ENCODE data around the gene GAB3.

GAB3 gene

DNA sequence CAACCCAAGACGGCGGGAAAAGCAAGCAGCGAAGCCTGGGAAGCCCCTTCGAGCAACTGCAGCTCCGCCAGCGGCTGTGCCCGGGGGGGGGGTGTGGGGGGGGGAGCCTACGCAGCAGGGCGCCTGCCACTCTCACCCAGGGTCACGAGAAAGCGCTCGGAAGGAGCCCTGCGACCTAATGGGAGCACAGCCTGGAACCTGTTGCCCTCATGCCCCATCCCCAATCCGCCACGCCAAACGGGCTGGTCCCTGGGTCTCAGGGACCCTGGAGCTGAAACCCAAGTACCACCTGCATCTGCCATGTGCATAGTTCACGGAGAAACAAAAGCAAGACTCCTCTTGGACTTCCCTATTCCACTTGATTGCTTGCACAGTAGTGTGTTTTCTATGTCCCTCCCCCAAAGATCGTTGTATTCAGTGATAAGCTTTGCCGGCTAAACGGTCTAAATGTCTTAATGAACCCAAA, 359 bp upstream of the GAB3 start:
- no peak for DNase-seq

DNA sequence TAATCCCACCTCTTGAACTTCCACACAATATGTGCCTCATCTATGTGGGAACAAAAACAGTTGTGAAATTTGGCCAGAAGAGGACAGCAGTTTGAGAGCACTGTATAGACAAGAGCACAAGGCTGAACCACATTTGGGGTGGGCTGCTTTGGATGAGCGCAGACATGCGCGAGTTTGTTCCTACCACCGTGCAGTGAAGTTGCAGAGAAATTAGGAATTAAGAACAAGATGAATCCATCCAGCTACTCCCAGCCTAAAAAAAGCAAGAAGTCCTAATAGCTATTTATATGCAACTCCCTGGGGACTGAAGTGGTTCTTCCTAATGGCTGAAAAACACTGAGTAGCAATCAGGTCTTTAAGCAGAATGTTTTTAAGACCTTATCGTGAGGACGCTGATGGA, 1.0 kb downstream of the GAB3 start:
- DNase-seq = no peak

DNA sequence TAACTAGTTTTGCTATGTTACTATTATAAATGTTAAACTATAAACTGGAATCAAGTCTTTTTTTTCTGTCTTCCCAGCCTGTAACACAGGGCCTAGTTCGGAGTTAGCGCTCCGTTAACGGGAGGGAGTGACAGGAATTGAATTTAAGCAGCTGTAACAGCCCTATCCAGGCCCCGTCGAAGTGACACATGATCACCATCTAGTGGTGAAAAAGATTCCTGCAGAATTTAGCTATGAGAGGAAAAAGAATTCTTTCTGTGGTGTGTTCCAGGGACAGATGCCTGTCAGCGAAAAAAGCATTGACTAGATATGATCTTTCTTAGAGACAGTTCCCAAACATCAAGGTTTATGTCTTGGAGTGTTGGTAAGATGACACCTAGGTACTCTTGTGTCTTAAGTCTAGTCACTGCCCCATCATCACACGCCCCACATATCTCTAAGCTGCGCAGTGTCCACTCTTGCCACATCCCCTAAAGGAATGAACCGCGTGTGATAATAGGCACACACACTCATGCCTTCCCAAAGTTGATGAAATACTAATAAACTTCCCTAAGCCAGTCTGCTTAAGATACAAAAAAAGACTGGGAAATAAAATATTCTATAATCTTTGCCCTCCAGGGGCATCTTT, 2.1 kb downstream of the GAB3 start:
- peak; percentile 47 for DNase-seq

- no peak for DNase-seq
Measured at GRCh38 chrX:154742613-154743012, 8.3 kb downstream of the GAB3 start.

DNA sequence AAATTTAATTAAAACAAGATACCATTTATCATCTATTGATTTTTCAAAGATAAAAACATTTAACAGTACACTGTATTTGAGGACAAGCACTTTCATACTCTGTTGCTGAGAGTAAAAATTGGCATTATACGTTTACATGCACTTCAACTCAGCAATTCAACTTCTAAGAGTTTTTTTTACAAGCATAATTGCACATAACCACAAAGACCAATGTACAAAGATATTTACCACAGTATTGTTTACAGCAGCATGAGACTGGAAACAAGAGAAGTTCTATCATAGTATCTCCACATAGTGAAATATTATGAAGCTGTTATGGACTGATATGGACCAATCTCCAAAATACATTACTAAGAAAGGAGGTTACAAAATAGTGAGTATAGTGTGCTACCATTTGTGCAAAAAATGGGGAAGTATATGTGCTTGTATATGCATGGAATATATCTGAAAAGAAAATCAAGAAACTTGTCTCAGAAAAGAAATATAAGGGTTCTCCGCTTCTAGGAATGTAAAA, 10.9 kb downstream of the GAB3 start:
- DNase-seq = no peak

DNA sequence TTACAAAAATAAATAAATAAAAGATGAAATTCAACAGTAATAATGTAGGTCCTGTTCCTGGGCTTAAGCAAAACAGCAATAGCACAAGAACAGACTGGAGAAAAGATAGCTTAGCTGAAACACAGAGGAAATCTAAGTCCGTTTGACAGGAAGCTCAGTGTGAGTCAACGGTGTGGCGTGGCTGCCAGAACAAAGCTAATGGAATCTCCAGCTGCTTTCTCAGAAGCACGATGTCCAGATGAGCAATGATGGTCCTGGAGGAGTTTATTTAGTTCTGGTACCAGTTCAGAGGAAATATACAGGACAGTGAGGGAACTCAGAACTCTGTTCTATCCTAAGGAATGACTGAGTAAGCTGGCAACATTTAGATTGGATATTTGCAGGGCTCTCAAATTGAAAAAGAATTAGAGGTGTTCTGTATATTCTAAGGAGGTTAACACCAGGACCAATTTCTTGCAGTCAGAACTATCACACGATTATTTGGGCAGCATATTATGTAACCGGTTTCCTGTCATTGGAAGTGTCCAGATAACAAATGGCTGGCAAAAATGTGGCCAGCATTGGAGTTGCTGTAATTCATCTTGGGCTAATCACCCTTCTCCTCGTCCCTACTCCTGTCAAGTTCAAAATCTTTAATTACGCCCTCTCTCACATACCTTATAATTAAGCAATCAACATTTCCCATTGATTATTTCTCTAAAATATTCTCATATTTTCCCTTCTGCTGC, 12.7 kb downstream of the GAB3 start:
- DNase-seq = peak; percentile 37

GRCh38 chrX:154737136-154737535, 13.7 kb downstream of the GAB3 start:
- DNase-seq = no peak

DNA sequence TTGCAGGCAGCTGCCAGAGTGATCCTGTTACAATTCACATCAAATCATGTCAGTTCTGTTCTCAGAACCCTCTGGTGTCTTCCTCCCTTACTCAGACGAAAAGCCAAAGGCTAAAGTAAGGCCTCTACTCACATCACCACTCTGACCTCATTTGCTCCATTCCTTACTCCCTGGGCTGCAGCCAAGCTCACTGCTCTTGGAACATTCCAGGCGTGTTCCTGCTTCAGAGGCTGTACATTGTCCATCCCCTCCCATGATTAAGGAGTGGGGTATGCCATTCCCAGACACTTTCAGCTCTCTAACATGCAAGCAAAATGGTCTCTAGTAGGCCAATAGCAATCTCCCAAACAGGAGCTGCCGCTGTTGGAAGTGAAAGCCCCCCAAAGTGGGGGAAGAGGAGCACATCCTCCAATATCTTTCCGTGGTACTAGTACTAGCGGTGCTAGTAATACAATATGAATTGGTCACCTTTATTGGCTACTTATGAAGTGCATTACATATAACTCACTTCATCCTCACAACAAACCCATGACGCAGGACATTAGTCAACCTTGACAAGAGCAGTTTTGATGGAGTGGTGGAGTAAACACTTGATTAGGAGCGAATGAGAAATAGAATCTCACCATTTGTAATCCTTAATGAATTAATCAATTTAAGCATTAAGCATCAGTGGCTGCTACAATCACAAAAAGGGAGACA, 15.0 kb downstream of the GAB3 start:
- DNase-seq = no peak

DNA sequence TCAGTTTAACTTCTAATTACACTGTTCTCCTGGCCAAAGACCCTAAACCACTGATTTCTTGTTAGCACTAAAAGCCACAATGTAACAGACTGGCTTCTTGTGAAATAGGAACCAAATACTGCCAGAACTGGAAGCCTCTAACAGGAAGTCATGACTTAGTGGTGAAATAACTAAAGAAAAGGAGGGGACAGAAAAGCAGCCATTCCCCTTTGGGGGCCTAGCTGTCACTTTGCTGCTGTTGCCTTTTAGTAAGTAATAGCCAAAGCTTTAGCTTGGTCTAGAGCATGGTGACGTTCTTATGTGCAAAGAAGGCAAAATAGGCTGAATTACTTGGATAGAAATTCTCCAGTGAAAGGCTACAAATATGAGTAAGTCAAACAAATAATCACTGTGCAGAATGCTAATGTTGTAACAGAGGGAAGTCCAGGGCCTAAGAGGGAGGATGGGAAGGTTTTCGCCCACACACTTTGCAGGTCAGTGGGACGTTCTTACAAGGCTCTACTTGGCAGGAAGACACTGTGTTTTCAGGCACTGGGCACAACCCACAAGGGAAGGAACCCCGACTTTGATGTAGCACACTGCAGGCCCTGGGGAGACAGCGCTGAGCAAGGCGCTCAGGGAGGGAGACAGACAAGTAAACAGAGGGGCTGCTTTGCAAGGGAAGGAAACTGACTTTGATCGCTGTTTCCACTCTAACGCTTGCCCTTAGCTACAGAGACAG, 16.7 kb downstream of the GAB3 start:
- DNase-seq = peak; percentile 28

GRCh38 chrX:154733066-154733425, 17.8 kb downstream of the GAB3 start:
- no peak for DNase-seq

- DNase-seq = peak; percentile 31
Measured at GRCh38 chrX:154732421-154733065, 18.3 kb downstream of the GAB3 start.

GRCh38 chrX:154731881-154732280, 19.0 kb downstream of the GAB3 start:
- DNase-seq = no peak

DNA sequence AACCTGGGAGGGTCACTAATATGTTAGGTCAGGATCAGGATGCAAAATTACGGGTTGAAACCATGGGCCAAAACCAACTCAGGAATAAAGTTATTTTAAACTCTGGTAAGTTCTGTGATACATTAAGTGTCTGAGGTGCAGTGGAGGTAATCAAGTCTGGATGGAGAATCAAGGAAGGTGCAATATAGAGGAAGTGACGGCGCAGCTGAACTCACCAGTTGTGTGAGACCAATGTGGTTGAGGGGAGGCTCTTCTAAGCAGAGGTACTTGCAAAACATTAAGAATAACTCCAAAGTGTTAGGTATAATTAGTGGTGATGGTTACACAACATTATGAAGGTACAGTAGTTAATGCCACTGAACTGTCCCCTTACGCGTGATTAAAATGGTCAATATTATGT, 19.7 kb downstream of the GAB3 start:
- DNase-seq = no peak

DNA sequence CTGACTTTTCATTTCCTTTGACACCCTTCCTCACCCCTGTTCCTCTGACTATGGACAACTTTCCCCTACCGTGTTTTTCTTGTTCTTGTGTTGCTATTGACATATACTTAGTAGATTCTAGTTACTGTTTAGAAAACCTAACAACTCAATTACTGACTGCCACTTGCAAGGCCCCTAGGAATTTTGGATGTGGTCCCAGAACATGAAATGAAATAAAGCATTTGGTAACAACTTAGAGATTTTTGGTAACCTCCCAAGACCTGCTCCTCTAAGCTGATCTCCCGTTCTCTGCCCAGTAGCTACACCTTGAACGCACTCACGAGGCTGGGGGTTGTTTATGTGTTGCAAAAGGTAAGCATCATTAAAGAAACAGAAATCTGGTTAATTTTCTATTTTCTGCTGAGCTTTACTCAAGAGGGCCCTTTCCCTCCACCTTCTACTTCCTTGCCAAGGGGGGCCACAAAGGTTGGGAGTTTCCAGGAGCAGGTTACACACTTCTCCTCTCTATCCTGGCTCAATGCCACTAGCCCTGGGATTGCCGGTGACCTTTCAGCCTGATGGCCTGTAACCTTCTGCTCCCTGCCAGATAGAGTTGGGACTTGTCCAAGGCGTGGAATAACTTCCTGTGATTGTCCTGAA, 20.5 kb downstream of the GAB3 start:
- no peak for DNase-seq

DNA sequence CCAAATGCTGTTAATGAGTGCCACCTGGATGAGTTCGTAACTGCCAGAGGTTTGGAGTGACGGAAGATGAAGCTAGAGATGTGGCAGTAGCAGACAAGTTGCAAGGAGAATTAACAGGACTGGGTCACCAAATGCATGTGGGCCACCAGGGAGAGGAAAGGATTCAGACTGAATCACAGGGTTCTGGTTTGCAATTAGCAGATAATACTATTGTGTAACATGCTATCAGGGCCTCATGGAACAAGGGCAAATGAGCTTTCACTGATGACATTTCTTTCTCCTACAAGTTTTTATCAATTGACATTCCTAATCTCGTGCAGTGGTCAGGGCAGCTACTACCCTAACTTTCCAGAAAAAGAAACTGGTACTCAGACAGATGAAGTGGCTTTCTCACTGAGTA, 21.4 kb downstream of the GAB3 start:
- no peak for DNase-seq

DNA sequence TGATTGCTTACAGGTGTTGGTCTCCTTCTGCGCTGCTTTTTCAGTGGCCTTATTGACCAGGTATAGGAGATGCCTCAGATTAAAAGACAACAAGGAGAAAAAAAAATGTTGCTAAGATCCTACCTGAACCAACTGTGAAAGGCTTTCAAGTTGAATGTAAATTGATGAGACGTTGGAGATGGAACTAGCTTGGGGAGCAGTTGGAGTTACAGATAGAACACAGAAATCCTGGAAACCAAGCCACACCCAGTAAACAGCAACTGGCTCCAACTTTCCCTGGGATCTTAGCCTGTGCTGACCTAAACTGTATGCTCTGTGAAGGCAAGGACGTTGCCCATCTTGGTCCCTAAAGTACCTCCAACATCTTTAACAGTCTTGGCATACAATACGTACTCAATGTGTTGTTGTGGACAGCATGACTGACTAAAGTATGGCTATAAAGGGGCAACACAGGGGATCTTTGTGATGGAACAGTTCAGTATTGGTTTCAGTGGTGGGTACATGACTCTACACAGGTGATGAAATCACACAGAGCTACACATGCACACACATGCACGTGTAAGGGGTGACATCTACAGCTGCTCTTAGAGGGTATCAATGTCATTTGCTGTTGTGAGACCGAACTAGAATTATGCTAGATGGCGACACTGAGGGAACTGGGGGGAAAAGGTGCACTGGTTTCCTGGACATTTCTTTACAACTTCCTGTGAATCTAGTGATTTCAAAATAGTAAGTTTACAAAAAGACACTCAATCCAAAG, 22.3 kb downstream of the GAB3 start:
- no peak for DNase-seq

GRCh38 chrX:154727871-154728270, 23.0 kb downstream of the GAB3 start:
- DNase-seq = no peak

GRCh38 chrX:154727418-154727817, 23.5 kb downstream of the GAB3 start:
- DNase-seq = no peak

DNA sequence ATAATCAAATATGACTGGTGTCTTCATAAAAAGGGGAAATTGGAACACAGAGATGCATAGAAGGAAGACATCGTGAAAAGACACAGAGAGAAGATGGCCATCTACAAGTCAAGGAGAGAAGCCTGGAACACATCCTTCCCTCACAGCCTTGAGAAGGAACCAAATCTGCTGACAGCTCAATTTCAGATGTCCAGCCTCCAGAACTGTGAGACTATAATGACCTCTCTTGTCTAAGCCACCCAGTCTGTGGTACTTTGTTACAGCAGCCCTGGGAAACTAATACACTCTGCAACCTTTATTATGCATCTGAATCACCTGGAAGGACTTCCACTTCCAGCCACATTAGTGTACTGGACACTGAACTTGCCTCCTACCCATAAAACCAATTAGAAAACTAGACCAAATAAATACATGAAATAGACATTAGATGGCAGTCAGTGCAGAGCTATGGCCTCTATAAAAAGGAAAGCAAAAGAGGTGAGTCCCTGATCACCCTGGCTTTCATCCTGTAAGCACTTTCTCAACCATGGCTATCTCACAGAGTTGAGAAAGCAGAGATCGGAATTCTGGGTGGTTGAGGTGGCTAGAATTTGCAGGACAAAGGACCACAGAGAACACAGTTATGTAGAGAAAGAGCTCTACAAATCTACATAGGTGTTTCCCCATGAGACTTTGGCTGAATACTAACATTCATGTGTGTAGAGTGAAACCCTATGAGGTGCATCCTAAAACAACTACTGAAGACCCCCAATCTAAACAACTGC, 25.7 kb downstream of the GAB3 start:
- no peak for DNase-seq

GRCh38 chrX:154721155-154721554, 29.7 kb downstream of the GAB3 start:
- no peak for DNase-seq

GRCh38 chrX:154720067-154720466, 30.8 kb downstream of the GAB3 start:
- DNase-seq = no peak
